Mammary epithelial cell (primary cell): Measurements from ENCODE around the gene PTDSS2.

Experiments used
- CTCF ChIP-seq, 2 donors: IDR thresholded peaks in 1 of 2; conservative IDR thresholded peaks in 1 of 2; 2 replicates each; pipeline ENCODE4 v1.5.1; 2011 to 2012; ENCODE audit warnings: inconsistent platforms in 2 of 2, low read length in 2 of 2, mild to moderate bottlenecking in 2 of 2, control low read depth in 1 of 2, low read depth in 1 of 2; ENCODE audit not compliant: insufficient read depth in 1 of 2; ENCODE audit errors: extremely low read depth in 1 of 2
- EZH2 ChIP-seq: IDR thresholded peaks from 2 replicates; pipeline ENCODE4 v1.6.1; 2012; ENCODE audit warnings: low read length, inconsistent platforms, borderline replicate concordance

GRCh38 chr11:438101-438844, 11.8 kb upstream of the PTDSS2 start:
- TF ChIP-seq CTCF (conservative IDR thresholded peaks at IDR 0.05 in 1 of 2, IDR thresholded peaks at IDR 0.05 in 1 of 2; ENCODE audit: extremely low read depth in 1 of 2, insufficient read depth in 1 of 2, low read depth in 1 of 2, low read length in 2 of 2) (no peak), EZH2 (no peak)
